K562 (cell line): Measurements from ENCODE around the gene FAM204A. TPM values are rescaled to one million over a fixed set of nuclear protein-coding genes. Genes with fewer than 3 reads are reported as not detected.

Source experiments
- AFF1 ChIP-seq, 2 experiments: fragments of 450-650 bp; IDR thresholded peaks; 2 replicates each; pipeline ENCODE4 v1.6.1; 2018; ENCODE audit warnings: mild to moderate bottlenecking in 2 of 2, low read depth in 1 of 2; ENCODE audit not compliant: partially characterized antibody in 2 of 2
- ESRRA ChIP-seq: fragments of 450-650 bp; IDR thresholded peaks from 2 replicates; pipeline ENCODE4 v1.6.1; 2014; ENCODE audit warnings: low read depth, mild to moderate bottlenecking, moderate library complexity, borderline replicate concordance
- FOSL1 ChIP-seq: fragments of 200-800 bp; sonication (Bioruptor generic); conservative IDR thresholded peaks from 2 replicates; pipeline ENCODE4 v1.6.1; 2016; ENCODE audit warnings: missing genetic modification characterization, missing compliant biosample characterization
- HDAC3 ChIP-seq: fragments of 450-650 bp; IDR thresholded peaks from 2 replicates; pipeline ENCODE4 v1.6.1; 2018; ENCODE audit warnings: borderline replicate concordance, mild to moderate bottlenecking, moderate library complexity; ENCODE audit not compliant: partially characterized antibody
- HEY1 ChIP-seq: fragments of 250-450 bp; sonication (Bioruptor Pico); IDR thresholded peaks from 2 replicates; pipeline ENCODE4 v1.5.0; 2020; ENCODE audit warnings: mild to moderate bottlenecking, moderate library complexity, borderline replicate concordance
- KAT2B ChIP-seq: IDR thresholded peaks from one replicate; pipeline ENCODE4 v1.6.1; 2012; ENCODE audit warnings: low read depth, mild to moderate bottlenecking, control low read depth, inconsistent platforms, low read length, moderate library complexity
- KHSRP ChIP-seq: fragments of 450-650 bp; IDR thresholded peaks from 2 replicates; pipeline ENCODE4 v1.6.1; 2017
- MYC ChIP-seq, 2 experiments: fragments of 250-450 bp in 1 of 2; sonication (Bioruptor Pico) in 1 of 2; IDR thresholded peaks; 2 replicates each; pipeline versions ENCODE4 v1.5.1 to v1.6.1; 2012 to 2021; ENCODE audit warnings: low read depth in 2 of 2, borderline replicate concordance in 1 of 2, improper control_type of control experiment in 1 of 2, low read length in 1 of 2, mild to moderate bottlenecking in 1 of 2, moderate library complexity in 1 of 2
- NONO ChIP-seq, 2 experiments: fragments of 200-400 bp in 1 of 2; fragments of 450-650 bp in 1 of 2; formaldehyde crosslinking in 1 of 2; IDR thresholded peaks; 2 replicates each; pipeline ENCODE4 v1.6.1; 2017; ENCODE audit warnings: low read depth in 2 of 2, mild to moderate bottlenecking in 2 of 2, moderate library complexity in 2 of 2, low read length in 1 of 2
- ZHX1 ChIP-seq: fragments of 150-350 bp; conservative IDR thresholded peaks from 2 replicates; pipeline ENCODE4 v1.6.1; 2014; ENCODE audit warnings: low read length
- polyA plus RNA-seq, 8 experiments: library from polyadenylated mRNA; depleted of rRNA in 4 of 8; stranded (reverse) in 5 of 8; unstranded in 3 of 8; fragments of >200 nt; fragmentation: Nextera tagmentation in 2 of 8; fragmentation: Illumina TruSeq in 1 of 8; extraction: Ambion mirVana in 2 of 8; extraction: Trizol in 1 of 8; gene quantifications; 2 replicates each; pipeline versions ENCODE4 v1.2.1 to v1.2.3, GENCODE V29; 2011 to 2014; ENCODE audit warnings: inconsistent platforms in 1 of 8, missing spikeins in 1 of 8
- total RNA-seq, 7 experiments: library from RNA; depleted of rRNA in 6 of 7; stranded (reverse); fragments of >200 nt in 6 of 7; fragmentation: Illumina TruSeq in 2 of 7; extraction: Trizol in 2 of 7; gene quantifications; 2 replicates each; pipeline versions ENCODE4 v1.2.1 to v1.2.3, GENCODE V29; 2011 to 2021; ENCODE audit warnings: low replicate concordance in 1 of 7
- TF ChIP-seq, protein P1 (sequence below): fragments of 450-650 bp; IDR thresholded peaks from 2 replicates; pipeline ENCODE4 v1.6.1; 2016
- TF ChIP-seq, protein P2 (sequence below), 2 experiments: fragments of 450-650 bp in 1 of 2; IDR thresholded peaks; 2 replicates each; pipeline ENCODE4 v1.6.1; 2011 to 2017; ENCODE audit warnings: low read depth in 2 of 2, antibody characterized with exemption in 1 of 2, borderline replicate concordance in 1 of 2, low read length in 1 of 2, mild to moderate bottlenecking in 1 of 2, mixed read lengths in 1 of 2; ENCODE audit not compliant: control insufficient read depth in 1 of 2

Gene FAM204A
- total and polyA plus RNA-seq, 9 of the 15 experiments (the other 6 are each of a cell fraction or from before 2014, with no cell fraction given), result 29.0 to 64.5 (median 44.9) TPM

- TF ChIP-seq AFF1 (IDR thresholded peaks at IDR 0.05; ENCODE audit: low read depth in 1 of 2, partially characterized antibody in 2 of 2), result no peak
- no peak for TF ChIP-seq FOSL1 (tag)
- TF ChIP-seq KAT2B, result no peak
- no peak for TF ChIP-seq NONO (IDR thresholded peaks at IDR 0.05; ENCODE audit: low read depth in 2 of 2, low read length in 1 of 2)
- TF ChIP-seq KHSRP, result no peak
- TF ChIP-seq HDAC3, result no peak
- TF ChIP-seq ESRRA, result no peak
- no peak for TF ChIP-seq ZHX1
- no peak for TF ChIP-seq HEY1 (CRISPR knock-in tag)
- TF ChIP-seq, protein P1, sequence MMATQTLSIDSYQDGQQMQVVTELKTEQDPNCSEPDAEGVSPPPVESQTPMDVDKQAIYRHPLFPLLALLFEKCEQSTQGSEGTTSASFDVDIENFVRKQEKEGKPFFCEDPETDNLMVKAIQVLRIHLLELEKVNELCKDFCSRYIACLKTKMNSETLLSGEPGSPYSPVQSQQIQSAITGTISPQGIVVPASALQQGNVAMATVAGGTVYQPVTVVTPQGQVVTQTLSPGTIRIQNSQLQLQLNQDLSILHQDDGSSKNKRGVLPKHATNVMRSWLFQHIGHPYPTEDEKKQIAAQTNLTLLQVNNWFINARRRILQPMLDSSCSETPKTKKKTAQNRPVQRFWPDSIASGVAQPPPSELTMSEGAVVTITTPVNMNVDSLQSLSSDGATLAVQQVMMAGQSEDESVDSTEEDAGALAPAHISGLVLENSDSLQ, result 0 out of 2 replicates have a peak, but pooled peaks have one; percentile 19
- peak; percentile 42; the same call in 1 of the 2 replicates for TF ChIP-seq MYC (IDR thresholded peaks at IDR 0.05; ENCODE audit: low read depth, low read length)
- TF ChIP-seq MYC (CRISPR knock-in tag; IDR thresholded peaks at IDR 0.05; ENCODE audit: borderline replicate concordance, low read depth), result no peak
- TF ChIP-seq, protein P2, sequence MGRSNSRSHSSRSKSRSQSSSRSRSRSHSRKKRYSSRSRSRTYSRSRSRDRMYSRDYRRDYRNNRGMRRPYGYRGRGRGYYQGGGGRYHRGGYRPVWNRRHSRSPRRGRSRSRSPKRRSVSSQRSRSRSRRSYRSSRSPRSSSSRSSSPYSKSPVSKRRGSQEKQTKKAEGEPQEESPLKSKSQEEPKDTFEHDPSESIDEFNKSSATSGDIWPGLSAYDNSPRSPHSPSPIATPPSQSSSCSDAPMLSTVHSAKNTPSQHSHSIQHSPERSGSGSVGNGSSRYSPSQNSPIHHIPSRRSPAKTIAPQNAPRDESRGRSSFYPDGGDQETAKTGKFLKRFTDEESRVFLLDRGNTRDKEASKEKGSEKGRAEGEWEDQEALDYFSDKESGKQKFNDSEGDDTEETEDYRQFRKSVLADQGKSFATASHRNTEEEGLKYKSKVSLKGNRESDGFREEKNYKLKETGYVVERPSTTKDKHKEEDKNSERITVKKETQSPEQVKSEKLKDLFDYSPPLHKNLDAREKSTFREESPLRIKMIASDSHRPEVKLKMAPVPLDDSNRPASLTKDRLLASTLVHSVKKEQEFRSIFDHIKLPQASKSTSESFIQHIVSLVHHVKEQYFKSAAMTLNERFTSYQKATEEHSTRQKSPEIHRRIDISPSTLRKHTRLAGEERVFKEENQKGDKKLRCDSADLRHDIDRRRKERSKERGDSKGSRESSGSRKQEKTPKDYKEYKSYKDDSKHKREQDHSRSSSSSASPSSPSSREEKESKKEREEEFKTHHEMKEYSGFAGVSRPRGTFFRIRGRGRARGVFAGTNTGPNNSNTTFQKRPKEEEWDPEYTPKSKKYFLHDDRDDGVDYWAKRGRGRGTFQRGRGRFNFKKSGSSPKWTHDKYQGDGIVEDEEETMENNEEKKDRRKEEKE (IDR thresholded peaks at IDR 0.05; ENCODE audit: borderline replicate concordance in 1 of 2, control insufficient read depth in 1 of 2, low read depth in 2 of 2, low read length in 1 of 2), result no peak
Measured at GRCh38 chr10:118341791-118342637, at the start of gene FAM204A (continued).
